Loucy (cell line): ENCODE data around the gene ATOX1.

Source experiments
- CTCF ChIP-seq: fragments of 200-600 bp; sonication (generic); conservative IDR thresholded peaks from 2 replicates; pipeline ENCODE4 v1.5.1; 2014; ENCODE audit warnings: mild to moderate bottlenecking, antibody characterized with exemption, low read length
- EZH2phosphoT487 ChIP-seq: fragments of 200-600 bp; IDR thresholded peaks from 2 replicates; pipeline ENCODE4 v1.6.1; 2018; ENCODE audit warnings: antibody characterized with exemption, mild to moderate bottlenecking, moderate library complexity, borderline replicate concordance

GRCh38 chr5:151738125-151738848 lies 20.1 kb downstream of the ATOX1 start:
- TF ChIP-seq CTCF (no peak), EZH2phosphoT487 (no peak)
